K562 (cell line): ENCODE data around the gene TMEM170A.
"Not testable (repeated sequence)": the region's sequence is repeated elsewhere in the genome, so short reads cannot be mapped to it uniquely, and the experiment has no call there.

Source experiments
- CREB1 ChIP-seq, 2 experiments: sonication (generic) in 1 of 2; formaldehyde crosslinking in 1 of 2; IDR thresholded peaks; 2 replicates each; pipeline versions ENCODE4 v1.6.1 to v1.8.0; 2012 to 2022; ENCODE audit warnings: inconsistent platforms in 1 of 2, mild to moderate bottlenecking in 1 of 2, missing genetic modification reagents in 1 of 2, moderate library complexity in 1 of 2
- HIVEP1 ChIP-seq: fragments of 250-450 bp; sonication (Bioruptor Pico); IDR thresholded peaks from 2 replicates; pipeline ENCODE4 v1.4.0; 2020; ENCODE audit warnings: mild to moderate bottlenecking
- TAF1 ChIP-seq: IDR thresholded peaks from 2 replicates; pipeline ENCODE4 v1.6.1; 2011; ENCODE audit warnings: mild to moderate bottlenecking, low read length, moderate library complexity; ENCODE audit not compliant: insufficient read depth, control insufficient read depth, severe bottlenecking; ENCODE audit errors: extremely low read depth
- ZNF780A ChIP-seq: fragments of 250-450 bp; sonication (Bioruptor Pico); IDR thresholded peaks from 2 replicates; pipeline ENCODE4 v1.5.0; 2021; ENCODE audit warnings: mild to moderate bottlenecking
- TF ChIP-seq, protein P1 (sequence below), 3 experiments: IDR thresholded peaks in 2 of 3; conservative IDR thresholded peaks in 1 of 3; 2 replicates each; pipeline ENCODE4 v1.5.1; 2011 to 2012; ENCODE audit warnings: low read length in 3 of 3, mild to moderate bottlenecking in 3 of 3, control low read depth in 2 of 3, improper control_type of control experiment in 1 of 3, inconsistent platforms in 1 of 3, low read depth in 1 of 3, mixed read lengths in 1 of 3, moderate library complexity in 1 of 3; ENCODE audit not compliant: insufficient read depth in 2 of 3

DNA sequence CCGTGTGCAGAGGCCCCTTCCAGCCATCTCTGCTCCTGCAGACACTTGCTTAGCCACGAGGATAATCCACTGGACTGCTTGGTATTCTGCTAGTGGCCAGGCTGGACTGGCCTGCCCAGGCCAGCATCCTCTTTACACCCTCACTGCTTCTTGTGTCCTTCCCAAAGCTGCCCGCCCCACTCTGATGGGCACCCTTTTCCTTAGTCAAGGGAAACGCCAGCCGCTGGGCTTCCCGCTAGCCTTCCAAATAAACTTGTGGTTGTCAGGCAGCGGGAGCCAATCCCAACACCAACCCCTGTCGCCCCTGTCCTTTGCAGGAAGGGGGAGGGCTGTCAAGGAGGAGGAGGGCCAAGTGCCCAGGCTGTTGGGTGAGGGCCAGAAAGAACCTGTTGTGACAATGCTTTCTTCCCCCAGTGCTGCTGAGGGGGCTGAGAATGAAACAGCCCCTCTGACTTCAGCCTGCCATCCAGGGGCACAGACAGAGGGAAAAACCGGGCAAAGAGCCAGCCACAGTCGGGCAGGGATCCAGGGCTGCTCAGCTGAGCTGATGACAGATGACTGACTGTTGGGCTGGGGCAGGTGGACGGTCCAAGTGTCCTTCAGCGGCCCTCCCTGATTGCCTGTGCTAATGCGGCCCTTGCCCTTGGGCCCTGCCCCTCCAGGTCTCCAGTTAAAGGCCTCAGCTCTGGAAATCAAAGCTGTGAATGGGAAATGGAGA, 34.3 kb upstream of the TMEM170A start:
- not testable (repeated sequence) for TF ChIP-seq CREB1 (IDR thresholded peaks at IDR 0.05); CREB1 (CRISPR knock-in tag; IDR thresholded peaks at IDR 0.05); TAF1; ZNF780A; HIVEP1
- TF ChIP-seq, protein P1, sequence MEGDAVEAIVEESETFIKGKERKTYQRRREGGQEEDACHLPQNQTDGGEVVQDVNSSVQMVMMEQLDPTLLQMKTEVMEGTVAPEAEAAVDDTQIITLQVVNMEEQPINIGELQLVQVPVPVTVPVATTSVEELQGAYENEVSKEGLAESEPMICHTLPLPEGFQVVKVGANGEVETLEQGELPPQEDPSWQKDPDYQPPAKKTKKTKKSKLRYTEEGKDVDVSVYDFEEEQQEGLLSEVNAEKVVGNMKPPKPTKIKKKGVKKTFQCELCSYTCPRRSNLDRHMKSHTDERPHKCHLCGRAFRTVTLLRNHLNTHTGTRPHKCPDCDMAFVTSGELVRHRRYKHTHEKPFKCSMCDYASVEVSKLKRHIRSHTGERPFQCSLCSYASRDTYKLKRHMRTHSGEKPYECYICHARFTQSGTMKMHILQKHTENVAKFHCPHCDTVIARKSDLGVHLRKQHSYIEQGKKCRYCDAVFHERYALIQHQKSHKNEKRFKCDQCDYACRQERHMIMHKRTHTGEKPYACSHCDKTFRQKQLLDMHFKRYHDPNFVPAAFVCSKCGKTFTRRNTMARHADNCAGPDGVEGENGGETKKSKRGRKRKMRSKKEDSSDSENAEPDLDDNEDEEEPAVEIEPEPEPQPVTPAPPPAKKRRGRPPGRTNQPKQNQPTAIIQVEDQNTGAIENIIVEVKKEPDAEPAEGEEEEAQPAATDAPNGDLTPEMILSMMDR (IDR thresholded peaks at IDR 0.05 in 2 of 3, conservative IDR thresholded peaks at IDR 0.05 in 1 of 3; ENCODE audit: insufficient read depth in 2 of 3, low read depth in 1 of 3, low read length in 3 of 3): not testable (repeated sequence)
